Measurements from ENCODE around the gene HADHB.
"Not testable (repeated sequence)": the region's sequence is repeated elsewhere in the genome, so short reads cannot be mapped to it uniquely, and the experiment has no call there.

The HADHB gene

GRCh38 chr2:26295511-26295910 lies 50.8 kb downstream of the HADHB start:
- TF ChIP-seq Cebpa-rat (IDR thresholded peaks at IDR 0.05), result no peak
- H3K4me3 ChIP-seq, result no peak overlapping the region
- H4K20me1 ChIP-seq, result no peaks in the 10 kb centered on the region
- no peak overlapping the region for H3K27ac ChIP-seq
- no peak overlapping the region for H3K9ac ChIP-seq
- no peaks in the 10 kb centered on the region for H3K27me3 ChIP-seq
- H3K36me3 ChIP-seq, result peaks cover 0 to 16% (median 3%) of the 10 kb centered on the region in 11 experiments; a peak in 9 of 22 replicates
- peaks cover 9 to 23% (median 20%) of the 10 kb centered on the region in 10 experiments for H3K4me1 ChIP-seq
- H3K4me2 ChIP-seq, result no peak overlapping the region
- 0 out of 22 replicates have a peak, but pooled peaks cover 0 to 3% (median 0%) of the 10 kb centered on the region in 11 experiments for H3K9me3 ChIP-seq (replicated peaks in 1 of 11)

- H3K27ac ChIP-seq, result no peak overlapping the region
These were observed 52.3 kb downstream of the HADHB start for GRCh38 chr2:26297061-26297460.

GRCh38 chr2:26298286-26298637 lies 53.5 kb downstream of the HADHB start:
- H3K4me3 ChIP-seq, result peak overlapping the region in 7 of 10 experiments; percentile 48 to 68 (median 58); a peak in 6 of 20 replicates
- no peaks in the 10 kb centered on the region for H3K36me3 ChIP-seq
- H3K4me2 ChIP-seq, result peak overlapping the region; percentile 81 to 99 (median 94)
- H3K9ac ChIP-seq, result peak overlapping the region in 7 of 11 experiments; percentile 56 to 83 (median 76); a peak in 11 of 22 replicates
- peaks cover 9 to 26% (median 23%) of the 10 kb centered on the region in 10 experiments for H3K4me1 ChIP-seq
- H3K27ac ChIP-seq, result peak overlapping the region in 3 of 11 experiments; percentile 81 to 87 (median 84); a peak in 2 of 22 replicates
- H3K9me3 ChIP-seq (replicated peaks in 1 of 11), result 0 out of 22 replicates have a peak, but pooled peaks cover 0 to 3% (median 0%) of the 10 kb centered on the region in 11 experiments
- no peaks in the 10 kb centered on the region for H4K20me1 ChIP-seq
- H3K27me3 ChIP-seq, result no peaks in the 10 kb centered on the region
- TF ChIP-seq Cebpa-rat (IDR thresholded peaks at IDR 0.05), result no peak

More at GRCh38 chr2:26297061-26297460, 52.3 kb downstream of the HADHB start:
- H4K20me1 ChIP-seq, result no peaks in the 10 kb centered on the region
- 0 out of 22 replicates have a peak, but pooled peaks cover 0 to 3% (median 0%) of the 10 kb centered on the region in 11 experiments for H3K9me3 ChIP-seq (replicated peaks in 1 of 11)
- no peak for TF ChIP-seq Cebpa-rat (IDR thresholded peaks at IDR 0.05)
- peaks cover 9 to 26% (median 23%) of the 10 kb centered on the region in 10 experiments for H3K4me1 ChIP-seq
- peaks cover 0 to 6% (median 0%) of the 10 kb centered on the region in 11 experiments; a peak in 1 of 22 replicates for H3K36me3 ChIP-seq
- H3K9ac ChIP-seq, result no peak overlapping the region
- H3K27me3 ChIP-seq, result no peaks in the 10 kb centered on the region
- H3K4me3 ChIP-seq, result no peak overlapping the region
- H3K4me2 ChIP-seq, result no peak overlapping the region

GRCh38 chr2:26298638-26299393 lies 54.1 kb downstream of the HADHB start:
- H3K9ac ChIP-seq, result peak overlapping the region; percentile 49 to 83 (median 75)
- no peak for TF ChIP-seq Cebpa-rat (IDR thresholded peaks at IDR 0.05)

GRCh38 chr2:26299471-26300101 lies 54.8 kb downstream of the HADHB start:
- Histone ChIP-seq H3K27me3 (no peaks in the 10 kb centered on the region), H4K20me1 (no peaks in the 10 kb centered on the region), H3K36me3 (no peaks in the 10 kb centered on the region), H3K9ac (peak overlapping the region; percentile 49 to 83 (median 75)), H3K4me1 (peaks cover 9 to 26% (median 23%) of the 10 kb centered on the region in 10 experiments), H3K9me3 (replicated peaks in 1 of 11) (0 out of 22 replicates have a peak, but pooled peaks cover 0 to 3% (median 0%) of the 10 kb centered on the region in 11 experiments), H3K27ac (peak overlapping the region in 10 of 11 experiments; percentile 29 to 87 (median 81); a peak in 21 of 22 replicates), H3K4me2 (peak overlapping the region; percentile 81 to 99 (median 94)), H3K4me3 (peak overlapping the region; percentile 48 to 68 (median 60))
- TF ChIP-seq Cebpa-rat (IDR thresholded peaks at IDR 0.05), result no peak

More at GRCh38 chr2:26298638-26299393, 54.1 kb downstream of the HADHB start:
- Histone ChIP-seq H3K9me3 (replicated peaks in 1 of 11) (0 out of 22 replicates have a peak, but pooled peaks cover 0 to 3% (median 0%) of the 10 kb centered on the region in 11 experiments), H3K4me2 (peak overlapping the region; percentile 81 to 99 (median 94)), H3K27ac (peak overlapping the region in 10 of 11 experiments; percentile 29 to 87 (median 81); a peak in 19 of 22 replicates), H3K4me3 (peak overlapping the region; percentile 48 to 68 (median 60)), H3K36me3 (no peaks in the 10 kb centered on the region), H3K4me1 (peaks cover 9 to 26% (median 23%) of the 10 kb centered on the region in 10 experiments), H4K20me1 (no peaks in the 10 kb centered on the region), H3K27me3 (no peaks in the 10 kb centered on the region)

- H3K27ac ChIP-seq, result peak overlapping the region in 9 of 11 experiments; percentile 73 to 87 (median 81); a peak in 18 of 22 replicates
- H3K36me3 ChIP-seq, result no peaks in the 10 kb centered on the region
- peaks cover 9 to 26% (median 23%) of the 10 kb centered on the region in 10 experiments for H3K4me1 ChIP-seq
- H3K27me3 ChIP-seq, result no peaks in the 10 kb centered on the region
- no peaks in the 10 kb centered on the region for H4K20me1 ChIP-seq
- peak overlapping the region; percentile 81 to 99 (median 94) for H3K4me2 ChIP-seq
- H3K9me3 ChIP-seq (replicated peaks in 1 of 11), result no peaks in the 10 kb centered on the region
- peak overlapping the region in 7 of 10 experiments; percentile 53 to 68 (median 63); a peak in 12 of 20 replicates for H3K4me3 ChIP-seq
- TF ChIP-seq Cebpa-rat (IDR thresholded peaks at IDR 0.05), result no peak
- H3K9ac ChIP-seq, result peak overlapping the region in 10 of 11 experiments; percentile 56 to 83 (median 76); a peak in 17 of 22 replicates
These were observed 55.6 kb downstream of the HADHB start for GRCh38 chr2:26300234-26300925.

- H4K20me1 ChIP-seq, result no peaks in the 10 kb centered on the region
- H3K27ac ChIP-seq, result no peak overlapping the region
- no peak overlapping the region for H3K4me3 ChIP-seq
- no peaks in the 10 kb centered on the region for H3K36me3 ChIP-seq
- H3K27me3 ChIP-seq, result no peaks in the 10 kb centered on the region
- no peak overlapping the region for H3K9ac ChIP-seq
- H3K4me1 ChIP-seq, result peaks cover 9 to 26% (median 23%) of the 10 kb centered on the region in 10 experiments
- H3K4me2 ChIP-seq, result no peak overlapping the region
- TF ChIP-seq Cebpa-rat (IDR thresholded peaks at IDR 0.05), result no peak
- no peaks in the 10 kb centered on the region for H3K9me3 ChIP-seq (replicated peaks in 1 of 11)
These were observed 58.1 kb downstream of the HADHB start for GRCh38 chr2:26302846-26303245.

GRCh38 chr2:26305094-26305493 lies 60.4 kb downstream of the HADHB start:
- H3K4me3 ChIP-seq; H3K27me3 ChIP-seq; H3K9ac ChIP-seq; H3K9me3 ChIP-seq (replicated peaks in 1 of 11); H4K20me1 ChIP-seq; H3K36me3 ChIP-seq; H3K4me1 ChIP-seq; H3K4me2 ChIP-seq; H3K27ac ChIP-seq: not testable (repeated sequence)
